Measurements from ENCODE around the gene STK33.

The STK33 gene

DNA sequence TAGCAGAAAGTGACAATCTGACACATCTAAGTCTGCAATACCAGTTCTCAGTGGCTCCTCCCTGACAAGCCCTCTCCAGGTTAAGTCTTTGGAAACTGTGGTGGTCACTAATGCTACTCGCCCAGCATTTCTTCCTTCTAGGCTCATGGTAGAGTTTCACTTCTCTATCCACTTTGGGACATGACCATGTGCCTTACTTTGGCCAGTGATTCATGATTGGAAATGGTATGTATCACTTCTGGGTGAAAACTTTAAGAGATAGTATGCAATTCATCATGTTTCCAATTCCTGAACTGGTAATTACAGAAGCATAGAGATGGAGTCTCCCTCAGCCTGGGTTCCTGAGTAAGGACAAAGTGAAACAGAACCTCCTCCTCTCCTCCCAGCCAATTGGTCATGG, 178.8 kb downstream of the STK33 start:
- TF ChIP-seq, protein P1, sequence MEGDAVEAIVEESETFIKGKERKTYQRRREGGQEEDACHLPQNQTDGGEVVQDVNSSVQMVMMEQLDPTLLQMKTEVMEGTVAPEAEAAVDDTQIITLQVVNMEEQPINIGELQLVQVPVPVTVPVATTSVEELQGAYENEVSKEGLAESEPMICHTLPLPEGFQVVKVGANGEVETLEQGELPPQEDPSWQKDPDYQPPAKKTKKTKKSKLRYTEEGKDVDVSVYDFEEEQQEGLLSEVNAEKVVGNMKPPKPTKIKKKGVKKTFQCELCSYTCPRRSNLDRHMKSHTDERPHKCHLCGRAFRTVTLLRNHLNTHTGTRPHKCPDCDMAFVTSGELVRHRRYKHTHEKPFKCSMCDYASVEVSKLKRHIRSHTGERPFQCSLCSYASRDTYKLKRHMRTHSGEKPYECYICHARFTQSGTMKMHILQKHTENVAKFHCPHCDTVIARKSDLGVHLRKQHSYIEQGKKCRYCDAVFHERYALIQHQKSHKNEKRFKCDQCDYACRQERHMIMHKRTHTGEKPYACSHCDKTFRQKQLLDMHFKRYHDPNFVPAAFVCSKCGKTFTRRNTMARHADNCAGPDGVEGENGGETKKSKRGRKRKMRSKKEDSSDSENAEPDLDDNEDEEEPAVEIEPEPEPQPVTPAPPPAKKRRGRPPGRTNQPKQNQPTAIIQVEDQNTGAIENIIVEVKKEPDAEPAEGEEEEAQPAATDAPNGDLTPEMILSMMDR (IDR thresholded peaks at IDR 0.05; ENCODE audit: insufficient read depth, low read depth, low read length, missing control alignments): no peak
- no peak overlapping the region for H3K4me3 ChIP-seq (ENCODE audit: low read length)
- DNase-seq (ENCODE audit: low read depth): no peak

DNA sequence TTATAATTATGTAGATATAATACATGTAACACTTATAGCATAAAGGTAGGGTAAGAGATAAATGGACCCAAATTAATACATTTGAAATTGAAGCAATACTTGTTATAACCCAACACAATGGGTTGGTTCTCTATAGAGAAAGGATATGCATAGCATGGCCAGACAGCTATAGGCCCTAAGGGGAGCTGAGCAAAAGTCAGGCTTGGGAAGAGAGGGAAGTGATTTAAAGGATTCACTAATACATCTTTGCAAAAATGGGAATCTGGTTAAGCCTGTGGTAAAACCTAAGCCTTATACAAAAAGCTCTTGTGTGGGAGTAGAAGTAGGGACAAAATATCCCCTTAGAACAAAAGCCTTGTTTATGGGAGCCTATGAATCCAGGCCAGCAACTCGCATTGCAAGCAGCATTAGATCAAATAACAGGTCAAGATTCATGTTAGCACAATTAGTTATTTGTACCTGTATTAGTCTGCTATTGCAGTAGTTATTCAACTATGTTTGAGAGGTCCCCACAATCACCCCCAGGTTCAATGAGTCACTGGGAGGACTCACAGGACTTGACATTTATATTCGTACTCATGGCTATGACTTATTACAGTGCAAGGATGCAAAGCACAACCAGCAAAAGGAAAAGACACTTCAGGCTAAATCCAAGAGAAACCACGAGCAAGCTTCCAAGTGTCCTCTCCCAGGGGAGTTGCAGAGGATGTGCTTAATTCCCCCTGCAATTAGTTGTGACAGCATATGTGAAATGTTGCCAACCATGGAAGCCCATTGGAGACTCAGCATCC, 185.7 kb downstream of the STK33 start:
- no peak overlapping the region for H3K4me3 ChIP-seq (ENCODE audit: low read length)
- TF ChIP-seq, protein P1 (IDR thresholded peaks at IDR 0.05; ENCODE audit: insufficient read depth, low read depth, low read length, missing control alignments): no peak
- peak; percentile 15 for DNase-seq (ENCODE audit: low read depth)

DNA sequence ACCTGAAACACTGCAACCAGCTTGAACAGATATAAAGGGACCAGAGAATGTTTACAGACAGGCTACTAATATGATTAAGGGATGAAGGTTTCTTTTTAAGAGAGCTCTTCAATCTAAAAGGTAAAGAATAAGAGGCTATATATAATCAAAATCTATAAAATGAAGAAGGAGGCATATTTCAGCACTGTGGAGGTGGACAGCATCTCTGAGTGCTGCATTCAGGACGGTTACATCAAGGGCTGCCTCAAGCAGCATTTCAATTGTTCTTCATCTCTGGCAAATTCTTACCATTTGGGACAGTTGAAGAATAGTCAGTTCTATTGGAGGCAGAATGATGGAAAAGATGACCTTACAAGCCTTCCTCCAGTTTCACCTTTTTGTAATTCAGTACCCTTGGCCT, 190.7 kb downstream of the STK33 start:
- TF ChIP-seq, protein P1 (IDR thresholded peaks at IDR 0.05; ENCODE audit: insufficient read depth, low read depth, low read length, missing control alignments): no peak
- no peak overlapping the region for H3K4me3 ChIP-seq (ENCODE audit: low read length)
- peak; percentile 50 for DNase-seq (ENCODE audit: low read depth)

DNA sequence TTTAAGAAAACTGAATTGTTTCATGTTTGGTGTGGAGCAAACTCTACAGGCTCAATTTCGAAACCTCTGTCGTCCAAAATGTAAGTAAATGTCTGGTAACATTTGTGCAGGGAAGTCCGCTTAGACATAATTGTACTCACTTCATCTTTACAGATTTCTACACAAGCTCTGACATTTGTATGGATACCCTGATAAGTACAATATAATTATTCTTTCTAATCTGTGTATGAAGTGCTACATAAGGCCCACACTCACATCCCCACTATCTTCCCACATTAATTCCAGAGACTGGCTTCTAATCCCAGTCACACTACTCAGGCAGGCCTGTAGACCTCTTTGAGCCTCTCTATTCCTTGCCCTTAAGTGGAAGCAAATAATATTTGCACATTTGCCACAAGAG, 201.1 kb downstream of the STK33 start:
- DNase-seq (ENCODE audit: low read depth): no peak
- TF ChIP-seq, protein P1 (IDR thresholded peaks at IDR 0.05; ENCODE audit: insufficient read depth, low read depth, low read length, missing control alignments): no peak
- no peak overlapping the region for H3K4me3 ChIP-seq (ENCODE audit: low read length)

DNA sequence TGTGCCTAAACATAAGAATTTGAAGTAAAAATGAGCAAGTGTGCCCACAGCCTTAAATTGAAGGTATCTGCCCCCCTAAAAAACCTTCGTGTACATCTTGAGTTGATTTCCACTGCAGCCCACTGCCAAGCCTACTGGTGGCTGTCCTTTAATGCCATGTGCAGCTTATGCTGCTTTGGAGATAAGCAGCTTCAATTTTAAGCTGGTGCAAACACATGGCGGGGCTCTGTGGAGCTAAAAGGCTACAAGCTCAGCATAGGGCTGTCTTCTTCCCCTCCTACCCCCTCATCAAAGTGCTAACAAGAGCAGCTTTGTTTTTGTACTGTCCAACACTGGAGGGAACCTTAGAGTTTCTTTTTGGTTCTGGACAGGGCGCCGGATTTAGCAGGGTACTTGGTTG, 201.9 kb downstream of the STK33 start:
- no peak overlapping the region for H3K4me3 ChIP-seq (ENCODE audit: low read length)
- TF ChIP-seq, protein P1 (IDR thresholded peaks at IDR 0.05; ENCODE audit: insufficient read depth, low read depth, low read length, missing control alignments): no peak
- DNase-seq (ENCODE audit: low read depth): no peak

DNA sequence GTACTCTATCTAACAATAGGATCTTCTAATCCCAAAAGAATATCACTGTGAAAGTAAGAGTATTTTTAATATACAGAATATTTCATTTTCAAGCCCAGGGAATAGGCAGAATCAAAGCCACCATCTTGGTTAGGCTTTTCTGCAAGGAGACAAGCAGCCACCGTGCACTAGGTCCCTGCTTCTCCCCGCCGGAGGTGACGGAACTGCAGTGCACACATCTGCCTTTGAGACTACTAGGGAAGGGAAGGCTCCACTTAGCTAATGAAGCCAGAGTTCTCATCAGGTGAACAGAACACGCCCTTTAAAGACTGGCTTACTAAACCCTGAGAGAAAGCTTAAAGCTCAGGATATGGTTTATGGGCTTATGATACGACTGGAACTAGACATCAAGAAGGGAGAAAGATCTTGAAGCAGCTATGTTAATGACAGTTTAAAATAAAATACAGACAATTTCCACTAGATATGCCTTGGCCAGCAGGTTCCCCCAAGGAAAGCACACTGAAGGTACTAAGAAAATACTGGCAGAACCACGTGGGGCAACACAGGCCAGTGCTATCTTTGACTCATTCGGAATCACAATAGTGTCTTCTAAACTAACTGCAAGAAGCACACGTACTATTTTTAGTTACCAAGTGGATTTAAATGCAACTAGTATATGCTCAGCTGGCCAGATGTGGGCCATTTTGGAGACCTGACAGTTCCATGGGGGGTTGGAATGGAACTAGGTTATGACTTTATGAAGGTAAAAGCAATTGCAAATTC, 203.0 kb downstream of the STK33 start:
- H3K4me3 ChIP-seq (ENCODE audit: low read length): no peak overlapping the region
- no peak for DNase-seq (ENCODE audit: low read depth)
- TF ChIP-seq, protein P1 (IDR thresholded peaks at IDR 0.05; ENCODE audit: insufficient read depth, low read depth, low read length, missing control alignments): no peak

Measured in epithelial cell of esophagus (primary cell).